Gastrocnemius medialis (tissue), 4 donors: ENCODE measurements around the gene RASAL3.

ENCODE experiments used
- CTCF ChIP-seq, 5 experiments: fragments of 450-650 bp in 3 of 5; fragments of 200-600 bp in 2 of 5; sonication (generic) in 2 of 5; IDR thresholded peaks in 4 of 5; conservative IDR thresholded peaks in 1 of 5; 1 replicate in 4 of 5; 2 replicates in 1 of 5; pipeline ENCODE4 v1.5.1; 2016 to 2019; ENCODE audit warnings: antibody characterized with exemption in 5 of 5, mild to moderate bottlenecking in 3 of 5, moderate library complexity in 3 of 5
- POLR2A ChIP-seq, 2 donors: fragments of 450-650 bp; IDR thresholded peaks; one replicate each; pipeline ENCODE4 v1.6.1; 2017; ENCODE audit warnings: antibody characterized with exemption in 2 of 2, mild to moderate bottlenecking in 2 of 2, moderate library complexity in 2 of 2

- TF ChIP-seq CTCF (IDR thresholded peaks at IDR 0.05 in 4 of 5, conservative IDR thresholded peaks at IDR 0.05 in 1 of 5) (no peak), POLR2A (IDR thresholded peaks at IDR 0.05) (no peak)
These were observed 18.5 kb downstream of the RASAL3 start for GRCh38 chr19:15445807-15446376.
